Hematopoietic multipotent progenitor cell treated with erythropoietin and hydrocortisone succinate and interleukin-3 and kit ligand, for 4 days (in vitro differentiated cells): ENCODE data around the gene ARHGAP11B.
"Not testable (repeated sequence)": the region's sequence is repeated elsewhere in the genome, so short reads cannot be mapped to it uniquely, and the experiment has no call there.

Source experiments
- DNase-seq: peaks from one replicate; pipeline ENCODE4 v3.0.0-alpha.2; 2015

The ARHGAP11B gene

DNA sequence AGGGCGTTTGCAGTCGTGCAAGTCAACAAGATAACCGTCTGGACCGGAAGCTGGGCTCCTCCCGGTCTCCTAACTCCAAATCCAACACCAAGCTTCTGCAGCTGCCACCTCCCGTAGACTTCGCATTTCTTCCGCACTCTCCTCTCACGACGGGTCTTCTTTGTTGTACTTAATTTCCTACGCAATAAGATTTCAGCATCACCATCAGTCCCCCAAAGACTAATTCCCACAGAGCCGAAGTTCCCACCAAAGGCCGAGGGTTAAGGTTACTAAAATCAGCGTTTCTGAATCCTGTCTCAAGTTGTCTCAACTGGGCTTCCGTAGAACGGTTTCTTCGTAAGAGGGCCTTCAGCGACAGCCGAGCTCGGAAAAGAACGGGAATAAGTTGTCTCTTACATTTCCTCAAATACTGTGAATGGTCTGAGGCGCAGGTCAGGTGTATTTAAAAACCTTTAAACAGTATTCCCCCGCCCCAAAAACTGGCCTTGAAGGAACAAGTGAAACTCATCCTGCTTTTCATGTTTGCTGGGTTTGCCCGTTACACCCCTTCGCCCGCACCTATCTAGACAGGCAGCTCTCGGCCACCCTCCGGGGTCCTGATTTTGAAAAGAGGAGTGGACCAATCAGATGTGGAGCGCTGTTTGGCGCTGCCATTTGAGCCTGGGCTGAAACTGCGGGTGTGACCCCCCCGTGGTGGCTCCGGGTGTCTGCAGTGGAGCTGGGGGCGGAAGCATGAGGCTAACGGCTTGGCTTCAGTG lies at the start of gene ARHGAP11B:
ARHGAP11B (plus strand) TSS at position 693 of the 758 bp plus-strand sequence.
- peak; percentile 99 for DNase-seq

GRCh38 chr15:30579394-30579970 lies 46.4 kb upstream of the ARHGAP11B start:
- DNase-seq: not testable (repeated sequence)

DNA sequence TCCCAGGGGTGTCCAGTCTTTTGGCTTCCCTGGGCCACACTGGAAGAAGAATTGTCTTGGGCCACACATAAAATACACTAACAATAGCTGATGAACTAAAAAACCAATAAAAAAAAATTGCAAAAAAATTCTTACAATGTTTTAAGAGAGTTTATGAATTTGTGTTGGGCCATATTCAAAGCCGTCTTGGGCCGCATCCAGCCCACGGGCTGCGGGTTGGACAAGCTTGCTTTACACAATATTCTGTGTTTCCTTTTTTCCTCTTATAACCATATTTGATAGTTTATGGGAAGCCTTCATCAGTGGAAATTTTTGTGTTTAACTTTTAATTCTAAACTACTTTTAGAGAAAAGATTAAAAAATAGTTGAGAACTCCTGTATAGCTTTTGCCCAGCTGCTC lies 45.2 kb upstream of the ARHGAP11B start:
- not testable (repeated sequence) for DNase-seq

GRCh38 chr15:30598953-30599352 lies 27.0 kb upstream of the ARHGAP11B start:
- not testable (repeated sequence) for DNase-seq

GRCh38 chr15:30603796-30604195 lies 22.1 kb upstream of the ARHGAP11B start, which contains the start of gene GOLGA8H:
Gene GOLGA8H, plus strand, starts transcription at chr15:30604028. Its CDS starts 98 bp downstream, at chr15:30604126.
- not testable (repeated sequence) for DNase-seq

DNA sequence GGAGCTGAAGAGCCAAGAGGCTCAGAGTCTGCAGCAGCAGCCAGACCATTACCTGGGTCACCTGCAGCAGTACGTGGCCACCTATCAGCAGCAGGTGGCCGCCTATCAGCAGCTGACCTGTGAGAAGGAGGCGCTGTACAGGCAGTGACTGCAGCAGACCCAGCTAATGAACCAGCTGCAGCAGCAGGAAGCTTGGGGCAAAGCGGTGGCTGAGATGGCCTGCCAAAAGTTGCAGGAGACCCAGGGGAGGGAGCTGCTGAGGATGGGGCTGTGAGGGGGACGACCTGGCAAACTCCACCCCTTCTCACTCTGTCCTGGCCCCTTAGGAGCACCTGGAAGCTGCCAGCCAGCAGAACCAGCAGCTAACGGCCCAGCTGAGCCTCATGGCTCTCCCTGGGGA lies 13.7 kb upstream of the ARHGAP11B start:
- not testable (repeated sequence) for DNase-seq

DNA sequence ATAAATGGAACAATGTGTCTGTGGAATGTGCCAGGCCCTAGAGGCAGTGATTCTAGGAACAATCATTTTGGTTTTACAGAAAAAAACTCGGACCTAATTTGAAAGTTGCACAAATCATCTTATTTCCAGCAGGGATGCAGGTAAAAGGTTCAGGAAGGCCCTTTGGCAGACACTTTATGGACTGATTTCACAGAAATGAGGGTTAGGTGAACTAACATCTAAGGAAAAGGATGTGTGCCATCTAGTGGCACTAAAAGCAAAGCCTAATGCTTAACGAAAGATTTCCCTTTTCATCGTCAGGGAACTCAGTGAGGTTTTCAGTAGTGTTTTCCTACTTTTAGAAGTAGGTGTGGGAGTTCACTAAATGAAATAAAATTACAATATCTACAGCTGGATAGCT lies 4.6 kb upstream of the ARHGAP11B start:
- peak; percentile 36 for DNase-seq

DNA sequence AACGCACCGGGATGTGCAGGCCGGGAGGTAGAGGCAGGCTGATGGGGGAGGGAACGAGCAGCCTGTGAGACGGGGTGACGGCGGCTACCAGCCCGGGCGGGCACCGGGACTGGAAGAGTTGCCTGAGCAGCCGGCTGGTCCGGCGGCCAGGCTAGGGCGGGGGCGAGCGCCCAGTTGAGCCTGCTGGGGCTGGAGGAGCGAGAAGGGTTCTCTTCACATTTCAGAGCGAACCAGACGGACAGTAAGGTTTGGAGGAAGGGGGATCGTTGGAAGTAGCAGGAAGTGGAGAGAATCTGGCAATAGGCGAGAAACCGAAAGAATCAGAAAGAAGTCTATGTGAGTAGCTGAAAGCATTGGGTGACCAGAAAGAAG lies 252 bp downstream of the ARHGAP11B start:
- peak; percentile 30 for DNase-seq

GRCh38 chr15:30626632-30627031 lies 704 bp downstream of the ARHGAP11B start:
- not testable (repeated sequence) for DNase-seq

DNA sequence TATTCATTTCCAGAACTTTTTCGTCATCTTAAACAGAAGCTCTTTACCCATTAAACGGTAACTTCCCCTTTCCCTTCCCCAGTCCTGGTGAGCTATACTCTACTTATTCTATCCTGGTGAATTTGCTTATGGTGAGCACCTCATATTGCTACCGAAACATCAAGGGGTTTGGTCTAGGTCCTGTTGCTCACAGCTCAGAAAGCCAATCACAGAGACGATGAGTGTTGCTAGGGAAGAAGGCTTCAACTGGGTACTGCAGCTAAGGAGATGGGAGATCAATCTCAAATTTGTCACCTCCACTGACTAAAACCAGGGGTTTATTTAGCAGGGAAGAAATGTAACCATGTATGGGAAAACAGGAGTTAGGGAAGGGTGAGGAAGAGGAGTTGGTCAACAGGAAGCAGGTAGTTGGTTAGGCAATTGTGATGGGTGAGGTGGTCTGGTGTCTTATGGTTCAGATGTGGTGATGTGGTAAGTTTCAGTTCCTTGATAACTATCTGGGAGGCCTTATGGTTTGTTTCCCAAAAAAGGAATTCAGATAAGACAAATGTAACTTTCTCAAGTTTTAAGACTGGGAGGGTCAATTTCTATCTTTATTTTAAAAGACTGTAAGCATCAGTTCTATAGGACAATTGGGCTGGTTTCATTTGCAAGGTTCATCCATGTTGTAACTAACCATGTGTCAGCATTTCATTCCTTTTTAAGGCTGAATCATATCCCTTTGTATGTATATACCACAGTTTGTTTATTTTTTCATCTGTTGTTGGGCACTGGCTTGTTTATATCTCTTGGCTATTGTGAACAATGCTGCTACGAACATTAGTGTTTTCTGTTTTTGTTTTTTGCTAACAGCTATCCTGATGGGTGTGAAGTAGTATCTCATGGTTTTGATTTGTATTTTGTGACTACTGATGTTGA lies 24.3 kb downstream of the ARHGAP11B start:
- DNase-seq: peak; percentile 47

DNA sequence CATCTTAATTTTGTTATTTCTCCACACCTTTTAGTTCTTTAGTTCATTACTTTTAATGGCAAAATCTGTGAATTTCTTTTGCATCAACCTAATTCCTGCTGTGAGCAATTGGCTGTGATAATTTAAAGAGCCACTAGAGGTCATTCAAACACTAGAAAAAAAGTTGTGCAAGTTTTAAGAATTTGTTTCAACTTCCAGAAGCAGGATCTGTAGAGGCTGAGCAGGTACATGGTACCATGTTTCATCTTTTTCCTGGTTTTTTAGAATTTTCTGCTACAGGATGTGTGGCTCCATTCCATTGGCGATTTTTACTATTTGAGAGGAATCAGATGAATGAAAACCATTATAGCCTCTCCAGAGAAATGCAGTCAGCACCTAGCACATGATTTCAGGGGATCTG lies 35.2 kb downstream of the ARHGAP11B start:
- DNase-seq: peak; percentile 23

- DNase-seq: not testable (repeated sequence)
Observed at GRCh38 chr15:30669621-30670020, 43.7 kb downstream of the ARHGAP11B start.

- no peak for DNase-seq
Observed at GRCh38 chr15:30670056-30670455, 44.1 kb downstream of the ARHGAP11B start.

DNA sequence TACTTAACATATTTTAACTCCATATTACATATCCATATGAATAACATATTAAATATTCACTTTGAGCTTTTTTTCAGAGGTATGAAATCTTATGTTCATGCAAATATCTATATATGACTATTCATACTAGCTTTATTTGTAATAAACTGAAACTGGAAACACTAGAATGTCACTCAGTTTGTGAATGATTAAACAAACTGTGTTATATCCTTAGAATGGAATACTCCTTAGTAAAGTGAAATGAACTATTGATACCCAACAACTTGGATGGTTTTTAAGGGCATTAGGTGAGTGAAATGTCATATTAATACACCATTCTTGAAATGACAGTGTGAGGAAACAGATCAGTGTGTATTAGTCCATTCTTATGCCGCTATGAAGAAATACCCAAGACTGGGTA lies 45.4 kb downstream of the ARHGAP11B start:
- DNase-seq: no peak

GRCh38 chr15:30675126-30675525 lies 49.2 kb downstream of the ARHGAP11B start:
- no peak for DNase-seq

- DNase-seq: not testable (repeated sequence)
Observed at GRCh38 chr15:30675891-30676290, 50.0 kb downstream of the ARHGAP11B start.

DNA sequence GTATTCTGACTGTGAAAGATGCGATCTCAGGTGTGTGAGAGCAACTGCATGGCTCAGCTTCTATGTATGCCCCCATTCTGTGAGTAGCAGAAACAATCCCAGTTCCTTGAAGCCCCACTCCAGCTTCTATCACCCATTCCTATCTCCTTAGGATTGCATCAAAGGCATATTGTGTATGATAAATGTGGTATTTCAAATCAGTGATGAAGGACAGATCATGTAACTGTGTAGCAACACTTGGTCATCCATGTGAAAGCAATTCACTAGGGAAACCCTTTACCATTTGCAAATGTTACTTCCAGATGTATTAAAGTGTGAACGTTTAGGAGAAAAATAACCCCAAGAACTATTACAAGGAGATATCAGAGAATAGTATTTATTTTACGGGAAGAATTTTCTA lies 55.1 kb downstream of the ARHGAP11B start:
- DNase-seq: not testable (repeated sequence)

- DNase-seq: peak; percentile 58
Observed at GRCh38 chr15:30685709-30686285, 59.9 kb downstream of the ARHGAP11B start.

GRCh38 chr15:30686651-30687050 lies 60.7 kb downstream of the ARHGAP11B start:
- not testable (repeated sequence) for DNase-seq
